Measurements from ENCODE around the gene PRKCA. TPM values are rescaled to one million over a fixed set of nuclear protein-coding genes. Genes with fewer than 3 reads are reported as not detected.

PRKCA gene
- total RNA-seq, 4 donors from 2014 or later: 24.5 to 61.9 (median 40.8) TPM

- Histone ChIP-seq H3K27ac (replicated peaks in 1 of 4) (no peak overlapping the region), H3K9me3 (no peaks in the 10 kb centered on the region), H3K36me3 (no peaks in the 10 kb centered on the region), H3K27me3 (no peaks in the 10 kb centered on the region), H3K4me1 (peaks cover 0 to 12% (median 5%) of the 10 kb centered on the region in 4 donors), H3K4me3 (no peak overlapping the region)
- TF ChIP-seq POLR2AphosphoS5 (IDR thresholded peaks at IDR 0.05) (no peak), POLR2A (IDR thresholded peaks at IDR 0.05; ENCODE audit: low read depth) (no peak), EP300 (IDR thresholded peaks at IDR 0.05) (no peak)
- TF ChIP-seq, protein P1, sequence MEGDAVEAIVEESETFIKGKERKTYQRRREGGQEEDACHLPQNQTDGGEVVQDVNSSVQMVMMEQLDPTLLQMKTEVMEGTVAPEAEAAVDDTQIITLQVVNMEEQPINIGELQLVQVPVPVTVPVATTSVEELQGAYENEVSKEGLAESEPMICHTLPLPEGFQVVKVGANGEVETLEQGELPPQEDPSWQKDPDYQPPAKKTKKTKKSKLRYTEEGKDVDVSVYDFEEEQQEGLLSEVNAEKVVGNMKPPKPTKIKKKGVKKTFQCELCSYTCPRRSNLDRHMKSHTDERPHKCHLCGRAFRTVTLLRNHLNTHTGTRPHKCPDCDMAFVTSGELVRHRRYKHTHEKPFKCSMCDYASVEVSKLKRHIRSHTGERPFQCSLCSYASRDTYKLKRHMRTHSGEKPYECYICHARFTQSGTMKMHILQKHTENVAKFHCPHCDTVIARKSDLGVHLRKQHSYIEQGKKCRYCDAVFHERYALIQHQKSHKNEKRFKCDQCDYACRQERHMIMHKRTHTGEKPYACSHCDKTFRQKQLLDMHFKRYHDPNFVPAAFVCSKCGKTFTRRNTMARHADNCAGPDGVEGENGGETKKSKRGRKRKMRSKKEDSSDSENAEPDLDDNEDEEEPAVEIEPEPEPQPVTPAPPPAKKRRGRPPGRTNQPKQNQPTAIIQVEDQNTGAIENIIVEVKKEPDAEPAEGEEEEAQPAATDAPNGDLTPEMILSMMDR (IDR thresholded peaks at IDR 0.05): no peak
- intact Hi-C loops (cut with DNase I): no loop called here
- no peak for DNase-seq (ENCODE audit: extremely low spot score)
- 47% methylated on average over 12 of the region's 12 CpGs for WGBS
These were observed 360.7 kb downstream of the PRKCA start for GRCh38 chr17:66663041-66663606.

GRCh38 chr17:66664336-66664735 is 361.9 kb downstream of the PRKCA start:
- Histone ChIP-seq H3K4me3 (no peak overlapping the region), H3K4me1 (peaks cover 0 to 12% (median 5%) of the 10 kb centered on the region in 4 donors), H3K9me3 (no peaks in the 10 kb centered on the region), H3K27me3 (no peaks in the 10 kb centered on the region), H3K36me3 (no peaks in the 10 kb centered on the region), H3K27ac (replicated peaks in 1 of 4) (no peak overlapping the region)
- 98% methylated on average over 3 of the region's 4 CpGs for WGBS
- TF ChIP-seq EP300 (IDR thresholded peaks at IDR 0.05) (no peak), POLR2AphosphoS5 (IDR thresholded peaks at IDR 0.05) (no peak), POLR2A (IDR thresholded peaks at IDR 0.05; ENCODE audit: low read depth) (no peak)
- TF ChIP-seq, protein P1 (IDR thresholded peaks at IDR 0.05): no peak
- intact Hi-C loops (cut with DNase I): no loop called here
- no peak for DNase-seq (ENCODE audit: extremely low spot score)

- intact Hi-C loops (cut with DNase I): no loop called here
- TF ChIP-seq POLR2AphosphoS5 (IDR thresholded peaks at IDR 0.05) (no peak), EP300 (IDR thresholded peaks at IDR 0.05) (no peak), POLR2A (IDR thresholded peaks at IDR 0.05; ENCODE audit: low read depth) (no peak)
- TF ChIP-seq, protein P1 (IDR thresholded peaks at IDR 0.05): no peak
- Histone ChIP-seq H3K36me3 (no peaks in the 10 kb centered on the region), H3K27me3 (no peaks in the 10 kb centered on the region), H3K4me1 (peaks cover 0 to 12% (median 5%) of the 10 kb centered on the region in 4 donors), H3K4me3 (no peak overlapping the region), H3K9me3 (no peaks in the 10 kb centered on the region), H3K27ac (replicated peaks in 1 of 4) (no peak overlapping the region)
- 100% methylated on average over 4 of the region's 4 CpGs for WGBS
- DNase-seq (ENCODE audit: extremely low spot score): no peak
These were observed 362.8 kb downstream of the PRKCA start for GRCh38 chr17:66665194-66665593.

DNA sequence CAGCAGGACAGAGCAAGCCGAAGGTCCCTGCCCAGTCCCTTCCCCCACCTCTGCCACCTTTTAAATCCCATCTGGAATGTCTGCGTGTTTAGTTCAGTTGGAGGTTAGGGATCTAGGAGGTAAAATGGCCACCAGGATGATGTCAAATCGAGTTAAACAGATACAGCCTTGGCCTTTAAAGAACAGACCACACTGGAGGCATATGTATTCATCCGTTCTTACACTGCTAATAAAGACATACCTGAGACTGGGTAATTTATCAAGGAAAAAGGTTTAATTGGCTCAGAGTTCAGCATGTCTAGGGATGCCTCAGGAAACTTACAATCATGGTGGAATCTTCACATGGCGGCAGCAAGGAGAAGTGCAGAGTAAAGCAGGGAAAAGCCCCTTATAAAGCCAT is 364.7 kb downstream of the PRKCA start:
- H3K4me1 ChIP-seq: peaks cover 8 to 14% (median 11%) of the 10 kb centered on the region in 4 donors
- no peak overlapping the region for H3K27ac ChIP-seq (replicated peaks in 1 of 4)
- WGBS: 94% methylated on average over 5 of the region's 5 CpGs
- no peak for DNase-seq (ENCODE audit: extremely low spot score)
- TF ChIP-seq, protein P1 (IDR thresholded peaks at IDR 0.05): no peak
- no peak for TF ChIP-seq POLR2AphosphoS5 (IDR thresholded peaks at IDR 0.05)
- no peak for TF ChIP-seq EP300 (IDR thresholded peaks at IDR 0.05)
- no peak for TF ChIP-seq POLR2A (IDR thresholded peaks at IDR 0.05; ENCODE audit: low read depth)
- H3K36me3 ChIP-seq: no peaks in the 10 kb centered on the region
- H3K27me3 ChIP-seq: no peaks in the 10 kb centered on the region
- intact Hi-C loops (cut with DNase I): no loop called here
- H3K9me3 ChIP-seq: no peaks in the 10 kb centered on the region
- no peak overlapping the region for H3K4me3 ChIP-seq
